OCI-LY1 (cell line): ENCODE measurements around the gene MLX.

ENCODE experiments used
- H2AFZ ChIP-seq: fragments of 200-600 bp; sonication (generic), shearing (Covaris generic); 2 replicates; pipeline ENCODE4 v1.6.0; 2014; ENCODE audit warnings: antibody characterized with exemption, mild to moderate bottlenecking, low read length
- H3F3A ChIP-seq: fragments of 200-600 bp; sonication (generic), shearing (Covaris generic); 2 replicates; pipeline ENCODE4 v1.6.0; 2014; ENCODE audit warnings: mild to moderate bottlenecking, antibody characterized with exemption, low read length, moderate library complexity; ENCODE audit not compliant: insufficient read depth
- H3K27ac ChIP-seq: fragments of 200-600 bp; sonication (generic); 2 replicates; pipeline ENCODE4 v1.5.1; 2014; ENCODE audit warnings: low read length, mixed run types, mild to moderate bottlenecking, low read depth; ENCODE audit not compliant: poor library complexity, severe bottlenecking
- H3K27me3 ChIP-seq: fragments of 200-600 bp; sonication (generic); 2 replicates; pipeline ENCODE4 v1.6.0; 2014; ENCODE audit warnings: antibody characterized with exemption, mild to moderate bottlenecking, low read length, moderate library complexity; ENCODE audit not compliant: insufficient read depth
- H3K36me3 ChIP-seq: fragments of 200-600 bp; sonication (generic); 2 replicates; pipeline ENCODE4 v1.6.1; 2014; ENCODE audit warnings: mild to moderate bottlenecking, antibody characterized with exemption, low read length, moderate library complexity, mixed read lengths; ENCODE audit not compliant: insufficient read depth
- H3K4me1 ChIP-seq: fragments of 200-600 bp; sonication (generic); 2 replicates; pipeline ENCODE4 v1.5.1; 2014; ENCODE audit warnings: mild to moderate bottlenecking, low read length, moderate library complexity; ENCODE audit not compliant: insufficient read depth, severe bottlenecking
- H3K4me2 ChIP-seq: fragments of 200-600 bp; sonication (generic), shearing (Covaris generic); 2 replicates; pipeline ENCODE4 v1.6.1; 2014; ENCODE audit warnings: low read length
- H3K4me3 ChIP-seq: fragments of 200-600 bp; sonication (generic); 2 replicates; pipeline ENCODE4 v1.5.1; 2014; ENCODE audit warnings: low read length, low read depth, mild to moderate bottlenecking, mixed read lengths; ENCODE audit not compliant: poor library complexity, severe bottlenecking
- H3K79me2 ChIP-seq: fragments of 200-600 bp; shearing (Covaris generic); 2 replicates; pipeline ENCODE4 v1.6.1; 2016; ENCODE audit warnings: mixed run types, low read length, mixed read lengths; ENCODE audit not compliant: insufficient read depth
- H3K9ac ChIP-seq: fragments of 200-600 bp; sonication (generic), shearing (Covaris generic); 2 replicates; pipeline ENCODE4 v1.6.1; 2014; ENCODE audit warnings: mild to moderate bottlenecking, low read length, mixed read lengths
- H3K9me2 ChIP-seq: fragments of 200-600 bp; sonication (generic), shearing (Covaris generic); 2 replicates; pipeline ENCODE4 v1.6.1; 2014; ENCODE audit warnings: low read depth, mild to moderate bottlenecking, low read length, mixed read lengths
- H3K9me3 ChIP-seq: fragments of 200-600 bp; shearing (Covaris generic); 2 replicates; pipeline ENCODE4 v1.6.1; 2014; ENCODE audit warnings: low read length, mixed read lengths
- H4K20me1 ChIP-seq: fragments of 200-600 bp; sonication (generic), shearing (Covaris generic); 2 replicates; pipeline ENCODE4 v1.6.0; 2016; ENCODE audit warnings: mild to moderate bottlenecking, low read length; ENCODE audit not compliant: insufficient read depth
- CTCF ChIP-seq: fragments of 200-600 bp; sonication (generic), shearing (Covaris generic); IDR thresholded peaks from 2 replicates; pipeline ENCODE4 v1.5.1; 2017; ENCODE audit warnings: mild to moderate bottlenecking, antibody characterized with exemption, low read length, moderate library complexity, mixed read lengths
- EZH2 ChIP-seq: fragments of 200-600 bp; sonication (generic), shearing (Covaris generic); IDR thresholded peaks from 2 replicates; pipeline ENCODE4 v1.8.0; 2017; ENCODE audit warnings: borderline replicate concordance, mixed run types, mild to moderate bottlenecking, antibody characterized with exemption, low read length, moderate library complexity, mixed read lengths

The MLX gene

GRCh38 chr17:42518755-42519545 lies 48.0 kb upstream of the MLX start:
- no peak overlapping the region for H3K9ac ChIP-seq
- no peak overlapping the region for H3K4me3 ChIP-seq
- H3F3A ChIP-seq = no peaks in the 10 kb centered on the region; the same call in 1 of the 2 replicates
- no peaks in the 10 kb centered on the region for H3K4me1 ChIP-seq
- H3K79me2 ChIP-seq = no peaks in the 10 kb centered on the region
- no peak for TF ChIP-seq CTCF
- H3K9me3 ChIP-seq = no peaks in the 10 kb centered on the region
- no peak overlapping the region for H3K4me2 ChIP-seq
- H4K20me1 ChIP-seq = no peaks in the 10 kb centered on the region
- no peak overlapping the region for H2AFZ ChIP-seq
- peaks cover 10% of the 10 kb centered on the region; the same call in 1 of the 2 replicates for H3K36me3 ChIP-seq
- no peaks in the 10 kb centered on the region for H3K9me2 ChIP-seq
- no peak overlapping the region for H3K27ac ChIP-seq
- no peaks in the 10 kb centered on the region for H3K27me3 ChIP-seq

GRCh38 chr17:42519546-42520491 lies 47.1 kb upstream of the MLX start:
- no peak overlapping the region for H3K9ac ChIP-seq
- no peak overlapping the region for H2AFZ ChIP-seq
- H3K4me3 ChIP-seq = no peak overlapping the region
- no peaks in the 10 kb centered on the region for H3K9me3 ChIP-seq
- H3K36me3 ChIP-seq = peaks cover 10% of the 10 kb centered on the region; the same call in 1 of the 2 replicates
- H3F3A ChIP-seq = no peaks in the 10 kb centered on the region; the same call in 1 of the 2 replicates
- no peak overlapping the region for H3K27ac ChIP-seq
- no peak overlapping the region for H3K4me2 ChIP-seq
- H3K4me1 ChIP-seq = no peaks in the 10 kb centered on the region
- no peaks in the 10 kb centered on the region for H3K79me2 ChIP-seq
- TF ChIP-seq EZH2 (no peak), CTCF (no peak)
- no peaks in the 10 kb centered on the region for H4K20me1 ChIP-seq
- no peaks in the 10 kb centered on the region for H3K9me2 ChIP-seq
- H3K27me3 ChIP-seq = no peaks in the 10 kb centered on the region

- Histone ChIP-seq H3K4me2 (no peak overlapping the region), H3K36me3 (peaks cover 10% of the 10 kb centered on the region; the same call in 1 of the 2 replicates), H3F3A (no peaks in the 10 kb centered on the region; the same call in 1 of the 2 replicates), H3K9ac (no peak overlapping the region), H3K27me3 (no peaks in the 10 kb centered on the region), H3K4me1 (no peaks in the 10 kb centered on the region), H3K9me3 (no peaks in the 10 kb centered on the region), H3K4me3 (no peak overlapping the region), H4K20me1 (no peaks in the 10 kb centered on the region), H3K9me2 (no peaks in the 10 kb centered on the region), H2AFZ (no peak overlapping the region), H3K79me2 (no peaks in the 10 kb centered on the region), H3K27ac (no peak overlapping the region)
- peak; percentile 66 for TF ChIP-seq CTCF
- TF ChIP-seq EZH2 = no peak
Observed at GRCh38 chr17:42520540-42520951, 46.4 kb upstream of the MLX start.
